DOHH2 (cell line): Measurements from ENCODE around the gene DBN1.

Experiments used
- H3F3A ChIP-seq: fragments of 200-600 bp; sonication (generic), shearing (Covaris generic); 2 replicates; pipeline ENCODE4 v1.6.0; 2016; ENCODE audit warnings: antibody characterized with exemption, mild to moderate bottlenecking; ENCODE audit not compliant: control insufficient read depth, insufficient read depth
- H3K27ac ChIP-seq: fragments of 200-600 bp; sonication (generic); 2 replicates; pipeline ENCODE4 v1.5.1; 2014; ENCODE audit warnings: low read depth, mild to moderate bottlenecking, low read length, moderate library complexity
- H3K27me3 ChIP-seq: fragments of 200-600 bp; sonication (generic); 2 replicates; pipeline ENCODE4 v1.6.1; 2014; ENCODE audit warnings: mild to moderate bottlenecking, low read length, mixed read lengths; ENCODE audit not compliant: control insufficient read depth
- H3K36me3 ChIP-seq: fragments of 200-600 bp; sonication (generic); 2 replicates; pipeline ENCODE4 v1.6.1; 2014; ENCODE audit warnings: mild to moderate bottlenecking, low read length, moderate library complexity, mixed read lengths; ENCODE audit not compliant: control insufficient read depth
- H3K4me1 ChIP-seq: fragments of 200-600 bp; sonication (generic); 2 replicates; pipeline ENCODE4 v1.6.1; 2014; ENCODE audit warnings: mild to moderate bottlenecking, low read length, mixed read lengths; ENCODE audit not compliant: control insufficient read depth
- H3K4me2 ChIP-seq: fragments of 200-600 bp; sonication (generic); 2 replicates; pipeline ENCODE4 v1.6.0; 2014; ENCODE audit warnings: mild to moderate bottlenecking, low read length, moderate library complexity
- H3K4me3 ChIP-seq: fragments of 200-600 bp; sonication (generic); 2 replicates; pipeline ENCODE4 v1.5.1; 2014; ENCODE audit warnings: mild to moderate bottlenecking, low read length, mixed read lengths
- H3K79me2 ChIP-seq: fragments of 200-600 bp; sonication (generic); 2 replicates; pipeline ENCODE4 v1.6.1; 2014; ENCODE audit warnings: mild to moderate bottlenecking, low read length, mixed read lengths; ENCODE audit not compliant: control insufficient read depth
- H3K9me2 ChIP-seq: fragments of 200-600 bp; sonication (generic); replicated peaks from 2 replicates; pipeline ENCODE4 v1.6.1; 2014; ENCODE audit warnings: mild to moderate bottlenecking, low read length, mixed read lengths; ENCODE audit not compliant: control insufficient read depth
- H3K9me3 ChIP-seq: fragments of 200-600 bp; sonication (generic); 2 replicates; pipeline ENCODE4 v1.6.1; 2014; ENCODE audit warnings: antibody characterized with exemption, low read length, mixed read lengths; ENCODE audit not compliant: control insufficient read depth, insufficient read depth
- H4K20me1 ChIP-seq: fragments of 200-600 bp; sonication (generic); 2 replicates; pipeline ENCODE4 v1.6.0; 2014; ENCODE audit warnings: low read depth, mild to moderate bottlenecking, antibody characterized with exemption, low read length, moderate library complexity; ENCODE audit not compliant: control insufficient read depth, insufficient read depth
- EZH2phosphoT487 ChIP-seq: fragments of 200-600 bp; sonication (generic); IDR thresholded peaks from 2 replicates; pipeline ENCODE4 v1.6.1; 2017; ENCODE audit warnings: borderline replicate concordance, mild to moderate bottlenecking, antibody characterized with exemption, low read length, moderate library complexity, mixed read lengths
- TF ChIP-seq, protein P1 (sequence below): fragments of 200-600 bp; sonication (generic); IDR thresholded peaks from one replicate; pipeline ENCODE4 v1.5.1; 2014; ENCODE audit warnings: antibody characterized with exemption, mild to moderate bottlenecking, low read depth, low read length; ENCODE audit not compliant: poor library complexity, severe bottlenecking

Gene DBN1

GRCh38 chr5:177440990-177441780 lies 32.2 kb downstream of the DBN1 start:
- Histone ChIP-seq H3F3A (peaks cover 18% of the 10 kb centered on the region), H4K20me1 (no peaks in the 10 kb centered on the region), H3K4me3 (no peak overlapping the region), H3K27me3 (peaks cover 7% of the 10 kb centered on the region; the same call in 1 of the 2 replicates), H3K9me3 (no peaks in the 10 kb centered on the region), H3K36me3 (peaks cover 62% of the 10 kb centered on the region), H3K9me2 (no peaks in the 10 kb centered on the region), H3K27ac (no peak overlapping the region), H3K4me1 (peaks cover 23% of the 10 kb centered on the region), H3K79me2 (no peaks in the 10 kb centered on the region), H3K4me2 (no peak overlapping the region)
- TF ChIP-seq EZH2phosphoT487, result no peak
- TF ChIP-seq, protein P1, sequence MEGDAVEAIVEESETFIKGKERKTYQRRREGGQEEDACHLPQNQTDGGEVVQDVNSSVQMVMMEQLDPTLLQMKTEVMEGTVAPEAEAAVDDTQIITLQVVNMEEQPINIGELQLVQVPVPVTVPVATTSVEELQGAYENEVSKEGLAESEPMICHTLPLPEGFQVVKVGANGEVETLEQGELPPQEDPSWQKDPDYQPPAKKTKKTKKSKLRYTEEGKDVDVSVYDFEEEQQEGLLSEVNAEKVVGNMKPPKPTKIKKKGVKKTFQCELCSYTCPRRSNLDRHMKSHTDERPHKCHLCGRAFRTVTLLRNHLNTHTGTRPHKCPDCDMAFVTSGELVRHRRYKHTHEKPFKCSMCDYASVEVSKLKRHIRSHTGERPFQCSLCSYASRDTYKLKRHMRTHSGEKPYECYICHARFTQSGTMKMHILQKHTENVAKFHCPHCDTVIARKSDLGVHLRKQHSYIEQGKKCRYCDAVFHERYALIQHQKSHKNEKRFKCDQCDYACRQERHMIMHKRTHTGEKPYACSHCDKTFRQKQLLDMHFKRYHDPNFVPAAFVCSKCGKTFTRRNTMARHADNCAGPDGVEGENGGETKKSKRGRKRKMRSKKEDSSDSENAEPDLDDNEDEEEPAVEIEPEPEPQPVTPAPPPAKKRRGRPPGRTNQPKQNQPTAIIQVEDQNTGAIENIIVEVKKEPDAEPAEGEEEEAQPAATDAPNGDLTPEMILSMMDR, result no peak

DNA sequence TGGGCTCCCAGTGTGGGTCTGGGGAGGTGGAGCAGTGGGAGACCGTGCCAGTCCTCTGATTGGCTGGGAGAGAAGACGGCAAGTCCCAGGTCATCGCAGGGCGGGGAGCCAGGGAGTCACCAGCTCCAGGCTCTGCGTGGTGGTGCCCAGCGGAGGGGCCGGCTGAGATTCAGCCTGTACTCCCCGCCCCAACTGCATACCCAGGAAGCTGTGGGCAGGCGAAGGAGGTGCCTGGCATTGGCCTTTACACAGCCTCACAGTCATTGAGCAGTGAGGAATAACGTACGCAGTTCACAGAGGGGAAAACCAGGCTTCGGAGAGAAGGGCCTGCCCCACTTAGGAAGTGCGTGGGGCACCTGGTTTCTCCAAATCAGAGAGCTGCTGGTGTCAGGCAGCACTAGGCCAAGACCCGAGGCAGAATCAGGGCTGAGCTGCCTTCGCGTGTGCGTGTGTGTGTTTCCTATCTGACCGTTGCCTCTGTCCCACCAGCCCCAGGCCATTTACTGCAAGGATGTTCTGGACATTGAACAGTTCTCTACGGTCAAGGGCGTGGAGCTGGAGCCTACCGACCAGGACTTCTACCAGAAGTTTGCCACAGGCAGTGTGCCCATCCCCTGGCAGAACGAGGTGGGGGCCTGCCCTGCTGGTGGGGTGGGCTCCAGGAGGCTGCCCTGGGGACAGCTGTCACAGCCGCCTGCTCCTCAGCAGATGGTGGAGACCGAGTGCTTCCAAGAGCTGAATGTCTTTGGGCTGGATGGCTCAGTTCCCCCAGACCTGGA lies 33.0 kb downstream of the DBN1 start:
- Histone ChIP-seq H3K27ac (no peak overlapping the region), H3K4me1 (peaks cover 15% of the 10 kb centered on the region), H3K4me2 (no peak overlapping the region), H3K27me3 (peaks cover under 1% of the 10 kb centered on the region; the same call in 1 of the 2 replicates), H3K79me2 (no peaks in the 10 kb centered on the region), H3K4me3 (no peak overlapping the region), H3K36me3 (peaks cover 68% of the 10 kb centered on the region), H4K20me1 (no peaks in the 10 kb centered on the region), H3K9me2 (no peaks in the 10 kb centered on the region), H3F3A (peaks cover 11% of the 10 kb centered on the region), H3K9me3 (no peaks in the 10 kb centered on the region)
- TF ChIP-seq EZH2phosphoT487, result no peak
- TF ChIP-seq, protein P1, result no peak

GRCh38 chr5:177439518-177440053 lies 33.8 kb downstream of the DBN1 start:
- Histone ChIP-seq H3K4me2 (no peak overlapping the region), H4K20me1 (no peaks in the 10 kb centered on the region), H3K27ac (no peak overlapping the region), H3K36me3 (peaks cover 76% of the 10 kb centered on the region), H3F3A (0 out of 2 replicates have a peak, but pooled peaks cover 6% of the 10 kb centered on the region), H3K4me3 (no peak overlapping the region), H3K79me2 (no peaks in the 10 kb centered on the region), H3K27me3 (no peaks in the 10 kb centered on the region), H3K9me2 (no peaks in the 10 kb centered on the region), H3K4me1 (peaks cover 7% of the 10 kb centered on the region), H3K9me3 (no peaks in the 10 kb centered on the region)
- TF ChIP-seq EZH2phosphoT487, result no peak
- TF ChIP-seq, protein P1, result no peak
